Hepatocyte (in vitro differentiated cells): ENCODE data around the gene PLD1. TPM values are rescaled to one million over a fixed set of nuclear protein-coding genes. Genes with fewer than 3 reads are reported as not detected.
A peak's percentile ranks its signal among the peaks of the same experiment; 100 is the strongest.

Experiments
- DNase-seq: peaks from one replicate; pipeline ENCODE4 v3.0.0-alpha.2; 2016; ENCODE audit warnings: low spot score
- H2AFZ ChIP-seq: fragments of 200-600 bp; sonication (generic); 2 replicates; pipeline ENCODE4 v1.6.0; 2016; ENCODE audit warnings: antibody characterized with exemption, mild to moderate bottlenecking
- H3K27ac ChIP-seq: fragments of 200-600 bp; sonication (generic); 2 replicates; pipeline ENCODE4 v1.5.1; 2016; ENCODE audit warnings: mild to moderate bottlenecking
- H3K27me3 ChIP-seq: fragments of 200-600 bp; sonication (generic); 2 replicates; pipeline ENCODE4 v1.6.1; 2016
- H3K36me3 ChIP-seq: fragments of 200-600 bp; sonication (generic); replicated peaks from 2 replicates; pipeline ENCODE4 v1.5.1; 2016; ENCODE audit warnings: low read depth; ENCODE audit not compliant: insufficient read depth
- H3K4me1 ChIP-seq: fragments of 200-600 bp; sonication (generic); 2 replicates; pipeline ENCODE4 v1.5.1; 2016; ENCODE audit warnings: mild to moderate bottlenecking, moderate library complexity; ENCODE audit not compliant: insufficient read depth
- H3K4me2 ChIP-seq: fragments of 200-600 bp; sonication (generic); 2 replicates; pipeline ENCODE4 v1.6.0; 2016
- H3K4me3 ChIP-seq: fragments of 200-600 bp; sonication (generic); 2 replicates; pipeline ENCODE4 v1.5.1; 2016; ENCODE audit warnings: mild to moderate bottlenecking
- H3K79me2 ChIP-seq: fragments of 200-600 bp; sonication (generic); 2 replicates; pipeline ENCODE4 v1.6.0; 2017; ENCODE audit warnings: mild to moderate bottlenecking
- H3K9me2 ChIP-seq: fragments of 200-600 bp; sonication (generic); replicated peaks from 2 replicates; pipeline ENCODE4 v1.6.0; 2017; ENCODE audit warnings: mild to moderate bottlenecking; ENCODE audit not compliant: insufficient read depth
- H3K9me3 ChIP-seq: fragments of 200-600 bp; sonication (generic); 2 replicates; pipeline ENCODE4 v1.5.1; 2016; ENCODE audit warnings: low read depth, mild to moderate bottlenecking
- H4K20me1 ChIP-seq: fragments of 200-600 bp; sonication (generic); 2 replicates; pipeline ENCODE4 v1.6.0; 2016; ENCODE audit warnings: mild to moderate bottlenecking; ENCODE audit not compliant: insufficient read depth, poor library complexity, severe bottlenecking
- CTCF ChIP-seq: fragments of 200-600 bp; sonication (generic); IDR thresholded peaks from 2 replicates; pipeline ENCODE4 v1.5.1; 2016; ENCODE audit warnings: antibody characterized with exemption, mild to moderate bottlenecking; ENCODE audit not compliant: poor library complexity
- EZH2 ChIP-seq: fragments of 200-600 bp; sonication (generic); IDR thresholded peaks from 2 replicates; pipeline ENCODE4 v1.6.1; 2016; ENCODE audit warnings: antibody characterized with exemption, mild to moderate bottlenecking, borderline replicate concordance
- EZH2phosphoT487 ChIP-seq: fragments of 200-600 bp; sonication (generic); IDR thresholded peaks from one replicate; pipeline ENCODE4 v1.6.1; 2018; ENCODE audit warnings: antibody characterized with exemption, mild to moderate bottlenecking, low read depth, moderate library complexity; ENCODE audit not compliant: unreplicated experiment, severe bottlenecking
- WGBS: methylation state at CpG from one replicate; pipeline ENCODE4 v1.1.6; 2016; ENCODE audit warnings: low lambda C conversion rate; ENCODE audit errors: missing lambda C conversion rate; 5-methylcytosine and 5-hydroxymethylcytosine counted together
- polyA plus RNA-seq: library from polyadenylated mRNA; unstranded; fragments of >200 nt; fragmentation: Nextera tagmentation; extraction: Ambion mirVana; gene quantifications from 2 replicates; pipeline ENCODE4 v1.2.1, GENCODE V29; 2016
- total RNA-seq: library from RNA; depleted of rRNA; stranded (reverse); fragments of >200 nt; gene quantifications from 2 replicates; pipeline ENCODE4 v1.2.3, GENCODE V29; 2014

PLD1 gene
- total and polyA plus RNA-seq, 2 experiments from 2014 or later: 29.4 to 71.1 TPM

GRCh38 chr3:171710359-171710758, 99.9 kb downstream of the PLD1 start:
- 98% methylated on average over 17 of the region's 17 CpGs for WGBS
- H4K20me1 ChIP-seq: no peaks in the 10 kb centered on the region
- DNase-seq: no peak
- H3K9me2 ChIP-seq: no peaks in the 10 kb centered on the region
- H3K9me3 ChIP-seq: no peaks in the 10 kb centered on the region
- no peak overlapping the region for H2AFZ ChIP-seq
- H3K4me1 ChIP-seq: no peaks in the 10 kb centered on the region
- H3K27ac ChIP-seq: no peak overlapping the region
- H3K79me2 ChIP-seq: no peaks in the 10 kb centered on the region
- H3K36me3 ChIP-seq: no peaks in the 10 kb centered on the region
- H3K4me3 ChIP-seq: no peak overlapping the region
- H3K4me2 ChIP-seq: no peak overlapping the region
- H3K27me3 ChIP-seq: no peaks in the 10 kb centered on the region
- TF ChIP-seq CTCF: no peak
- TF ChIP-seq EZH2phosphoT487: no peak
- TF ChIP-seq EZH2: no peak

- TF ChIP-seq CTCF: no peak
- Histone ChIP-seq H3K79me2 (no peaks in the 10 kb centered on the region), H2AFZ (no peak overlapping the region), H3K27ac (no peak overlapping the region), H3K4me3 (no peak overlapping the region), H4K20me1 (no peaks in the 10 kb centered on the region), H3K27me3 (no peaks in the 10 kb centered on the region), H3K4me1 (no peaks in the 10 kb centered on the region), H3K4me2 (no peak overlapping the region), H3K36me3 (no peaks in the 10 kb centered on the region), H3K9me3 (no peaks in the 10 kb centered on the region), H3K9me2 (no peaks in the 10 kb centered on the region)
- WGBS: 95% methylated on average over 8 of the region's 8 CpGs
- DNase-seq: no peak
Observed at GRCh38 chr3:171704814-171705213, 105.5 kb downstream of the PLD1 start.

GRCh38 chr3:171704002-171704401, 106.3 kb downstream of the PLD1 start:
- Histone ChIP-seq H2AFZ (no peak overlapping the region), H3K27ac (no peak overlapping the region), H3K27me3 (no peaks in the 10 kb centered on the region), H3K4me3 (no peak overlapping the region), H3K4me1 (no peaks in the 10 kb centered on the region), H3K36me3 (no peaks in the 10 kb centered on the region), H3K9me3 (no peaks in the 10 kb centered on the region), H3K79me2 (no peaks in the 10 kb centered on the region), H3K9me2 (no peaks in the 10 kb centered on the region), H3K4me2 (no peak overlapping the region), H4K20me1 (no peaks in the 10 kb centered on the region)
- DNase-seq: no peak
- TF ChIP-seq EZH2phosphoT487: no peak
- TF ChIP-seq CTCF: peak; percentile 14
- TF ChIP-seq EZH2: no peak
- 36% methylated on average over 2 of the region's 2 CpGs for WGBS

GRCh38 chr3:171703144-171703543, 107.1 kb downstream of the PLD1 start:
- no peak for DNase-seq
- WGBS: 100% methylated on average over 2 of the region's 2 CpGs
- TF ChIP-seq CTCF: no peak
- no peak for TF ChIP-seq EZH2phosphoT487

More at GRCh38 chr3:171703144-171703543, 107.1 kb downstream of the PLD1 start:
- no peak overlapping the region for H3K27ac ChIP-seq
- H3K4me2 ChIP-seq: no peak overlapping the region
- no peaks in the 10 kb centered on the region for H3K79me2 ChIP-seq
- H3K4me3 ChIP-seq: no peak overlapping the region
- H3K27me3 ChIP-seq: no peaks in the 10 kb centered on the region
- no peaks in the 10 kb centered on the region for H3K36me3 ChIP-seq
- H2AFZ ChIP-seq: no peak overlapping the region
- H3K9me3 ChIP-seq: no peaks in the 10 kb centered on the region
- no peaks in the 10 kb centered on the region for H3K9me2 ChIP-seq
- no peaks in the 10 kb centered on the region for H4K20me1 ChIP-seq
- no peaks in the 10 kb centered on the region for H3K4me1 ChIP-seq
